Uterus (tissue), 4 donors: ENCODE results near the gene TMEM209. TPM values are rescaled to one million over a fixed set of nuclear protein-coding genes. Genes with fewer than 3 reads are reported as not detected.

Experiments used
- DNase-seq, 2 donors: peaks; one replicate each; pipeline ENCODE4 v3.0.0-alpha.2; 2019 to 2020
- H3K27ac ChIP-seq, 2 donors: fragments of 200-600 bp; sonication (generic); 1 replicate in 1 of 2; 2 replicates in 1 of 2; pipeline ENCODE4 v1.5.1; 2016 to 2018
- H3K27me3 ChIP-seq, 2 donors: fragments of 200-600 bp; sonication (generic); one replicate each; pipeline ENCODE4 v1.5.1; 2018 to 2019; ENCODE audit warnings: control low read depth in 1 of 2
- H3K36me3 ChIP-seq, 2 donors: fragments of 200-600 bp; sonication (generic); one replicate each; pipeline ENCODE4 v1.5.1; 2019; ENCODE audit warnings: control low read depth in 1 of 2
- H3K4me1 ChIP-seq, 2 donors: fragments of 200-600 bp; sonication (generic); one replicate each; pipeline ENCODE4 v1.5.1; 2018 to 2019; ENCODE audit warnings: control low read depth in 1 of 2
- H3K4me3 ChIP-seq, 2 donors: fragments of 200-600 bp; sonication (generic); 1 replicate in 1 of 2; 2 replicates in 1 of 2; pipeline ENCODE4 v1.5.1; 2018 to 2019; ENCODE audit warnings: mild to moderate bottlenecking in 1 of 2
- H3K9me3 ChIP-seq, 2 donors: fragments of 200-600 bp; sonication (generic); one replicate each; pipeline ENCODE4 v1.5.1; 2019; ENCODE audit warnings: control low read depth in 1 of 2
- CTCF ChIP-seq, 4 experiments: fragments of 200-600 bp in 2 of 4; fragments of 450-650 bp in 2 of 4; sonication (generic) in 2 of 4; IDR thresholded peaks; one replicate each; pipeline ENCODE4 v1.5.1; 2016 to 2019; ENCODE audit warnings: antibody characterized with exemption in 4 of 4, mild to moderate bottlenecking in 2 of 4, moderate library complexity in 1 of 4
- POLR2A ChIP-seq, 2 donors: fragments of 450-650 bp; IDR thresholded peaks; one replicate each; pipeline ENCODE4 v1.6.1; 2016; ENCODE audit warnings: antibody characterized with exemption in 2 of 2, mild to moderate bottlenecking in 1 of 2, moderate library complexity in 1 of 2
- intact Hi-C: fragments of 100-400 bp; cut with DNase I; formaldehyde crosslinking; loops from one replicate; pipeline ENCODE4 v1.15.1; 2023; ENCODE audit warnings: low total_unique reads
- total RNA-seq, 4 donors: library from RNA; depleted of rRNA in 3 of 4; stranded (reverse); fragments of >200 nt in 3 of 4; gene quantifications; one replicate each; pipeline versions ENCODE4 v1.1.0 to v1.2.4, GENCODE V29; 2014 to 2023
- donor health status: DM: yes; HTN: yes; CAD: no.

Gene TMEM209
- total RNA-seq, 4 donors from 2014 or later, result 7.4 to 22.6 (median 19.4) TPM

- intact Hi-C loops, result no loop called here
- DNase-seq, result no peak
- H3K27me3 ChIP-seq, result no peaks in the 10 kb centered on the region
- no peaks in the 10 kb centered on the region for H3K9me3 ChIP-seq
- no peak for TF ChIP-seq POLR2A (IDR thresholded peaks at IDR 0.05)
- TF ChIP-seq CTCF (IDR thresholded peaks at IDR 0.05), result no peak
- no peak overlapping the region for H3K27ac ChIP-seq
- no peaks in the 10 kb centered on the region for H3K36me3 ChIP-seq
- no peak overlapping the region for H3K4me3 ChIP-seq
- H3K4me1 ChIP-seq, result no peaks in the 10 kb centered on the region
Measured at GRCh38 chr7:130207033-130207432, 1.8 kb upstream of the TMEM209 start.

GRCh38 chr7:130201796-130202195 lies 3.4 kb downstream of the TMEM209 start:
- Histone ChIP-seq H3K36me3 (peaks cover 0 to 2% of the 10 kb centered on the region in 2 donors), H3K9me3 (no peaks in the 10 kb centered on the region), H3K4me3 (no peak overlapping the region), H3K27ac (no peak overlapping the region), H3K27me3 (no peaks in the 10 kb centered on the region), H3K4me1 (no peaks in the 10 kb centered on the region)
- no peak for TF ChIP-seq POLR2A (IDR thresholded peaks at IDR 0.05)
- TF ChIP-seq CTCF (IDR thresholded peaks at IDR 0.05), result no peak
- intact Hi-C loops, result no loop called here
- no peak for DNase-seq

- Histone ChIP-seq H3K27ac (no peak overlapping the region), H3K9me3 (no peaks in the 10 kb centered on the region), H3K4me1 (no peaks in the 10 kb centered on the region), H3K27me3 (no peaks in the 10 kb centered on the region), H3K36me3 (peaks cover 0 to 2% of the 10 kb centered on the region in 2 donors), H3K4me3 (no peak overlapping the region)
- intact Hi-C loops, result no loop called here
- DNase-seq, result no peak
- TF ChIP-seq POLR2A (IDR thresholded peaks at IDR 0.05) (no peak), CTCF (IDR thresholded peaks at IDR 0.05) (no peak)
Measured at GRCh38 chr7:130197094-130197493, 8.1 kb downstream of the TMEM209 start.

- intact Hi-C loops, result no loop called here
- H3K36me3 ChIP-seq, result peaks cover 0 to 2% of the 10 kb centered on the region in 2 donors
- no peak for TF ChIP-seq CTCF (IDR thresholded peaks at IDR 0.05)
Measured at GRCh38 chr7:130196476-130196875, 8.7 kb downstream of the TMEM209 start.

GRCh38 chr7:130195396-130195795 lies 9.8 kb downstream of the TMEM209 start:
- H3K36me3 ChIP-seq, result peaks cover 0 to 2% of the 10 kb centered on the region in 2 donors
- TF ChIP-seq CTCF (IDR thresholded peaks at IDR 0.05) (no peak), POLR2A (IDR thresholded peaks at IDR 0.05) (no peak)

More at GRCh38 chr7:130196476-130196875, 8.7 kb downstream of the TMEM209 start:
- no peak overlapping the region for H3K27ac ChIP-seq
- no peaks in the 10 kb centered on the region for H3K27me3 ChIP-seq
- H3K4me3 ChIP-seq, result no peak overlapping the region
- H3K9me3 ChIP-seq, result no peaks in the 10 kb centered on the region
- DNase-seq, result no peak
- H3K4me1 ChIP-seq, result no peaks in the 10 kb centered on the region

More at GRCh38 chr7:130195396-130195795, 9.8 kb downstream of the TMEM209 start:
- no peak overlapping the region for H3K27ac ChIP-seq
- intact Hi-C loops, result no loop called here
- no peaks in the 10 kb centered on the region for H3K4me1 ChIP-seq
- H3K4me3 ChIP-seq, result no peak overlapping the region
- no peaks in the 10 kb centered on the region for H3K9me3 ChIP-seq
- H3K27me3 ChIP-seq, result no peaks in the 10 kb centered on the region
- no peak for DNase-seq
